Keratinocyte (primary cell): Measurements from ENCODE around the gene PFAS.
"Not testable (repeated sequence)": the region's sequence is repeated elsewhere in the genome, so short reads cannot be mapped to it uniquely, and the experiment has no call there.

Experiments
- EZH2 ChIP-seq: IDR thresholded peaks from one replicate; pipeline ENCODE4 v1.6.1; 2012; ENCODE audit warnings: inconsistent platforms, mild to moderate bottlenecking, low read length, moderate library complexity
- TF ChIP-seq, protein P1 (sequence below), 3 experiments: IDR thresholded peaks in 1 of 3; conservative IDR thresholded peaks in 1 of 3; optimal IDR thresholded peaks in 1 of 3; 2 replicates in 2 of 3; 3 replicates in 1 of 3; pipeline versions ENCODE3 to v1.5.1; 2011; ENCODE audit warnings: low read length in 3 of 3, mild to moderate bottlenecking in 3 of 3, moderate library complexity in 2 of 3, control low read depth in 1 of 3, inconsistent platforms in 1 of 3; ENCODE audit not compliant: insufficient read depth in 2 of 3; ENCODE audit errors: extremely low read depth in 1 of 3

DNA sequence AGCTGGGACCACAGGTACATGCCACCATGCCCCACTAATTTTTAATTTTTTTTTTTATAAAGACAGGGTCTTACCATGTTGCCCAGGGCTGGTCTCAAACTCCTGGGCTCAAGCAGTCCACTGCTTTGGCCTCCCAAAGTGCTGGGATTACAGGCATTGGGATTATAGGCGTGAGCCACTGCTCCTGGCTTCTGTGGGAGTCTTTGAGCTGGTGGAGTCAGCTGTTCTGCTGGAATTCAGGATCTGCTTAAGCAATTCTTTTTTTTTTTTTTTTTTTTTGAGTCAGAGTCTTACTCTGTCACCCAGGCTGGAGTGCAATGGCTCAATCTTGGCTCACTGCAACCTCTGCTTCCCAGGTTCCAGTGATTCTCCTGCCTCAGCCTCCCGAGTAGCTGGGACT lies 2.3 kb downstream of the PFAS start:
- TF ChIP-seq, protein P1, sequence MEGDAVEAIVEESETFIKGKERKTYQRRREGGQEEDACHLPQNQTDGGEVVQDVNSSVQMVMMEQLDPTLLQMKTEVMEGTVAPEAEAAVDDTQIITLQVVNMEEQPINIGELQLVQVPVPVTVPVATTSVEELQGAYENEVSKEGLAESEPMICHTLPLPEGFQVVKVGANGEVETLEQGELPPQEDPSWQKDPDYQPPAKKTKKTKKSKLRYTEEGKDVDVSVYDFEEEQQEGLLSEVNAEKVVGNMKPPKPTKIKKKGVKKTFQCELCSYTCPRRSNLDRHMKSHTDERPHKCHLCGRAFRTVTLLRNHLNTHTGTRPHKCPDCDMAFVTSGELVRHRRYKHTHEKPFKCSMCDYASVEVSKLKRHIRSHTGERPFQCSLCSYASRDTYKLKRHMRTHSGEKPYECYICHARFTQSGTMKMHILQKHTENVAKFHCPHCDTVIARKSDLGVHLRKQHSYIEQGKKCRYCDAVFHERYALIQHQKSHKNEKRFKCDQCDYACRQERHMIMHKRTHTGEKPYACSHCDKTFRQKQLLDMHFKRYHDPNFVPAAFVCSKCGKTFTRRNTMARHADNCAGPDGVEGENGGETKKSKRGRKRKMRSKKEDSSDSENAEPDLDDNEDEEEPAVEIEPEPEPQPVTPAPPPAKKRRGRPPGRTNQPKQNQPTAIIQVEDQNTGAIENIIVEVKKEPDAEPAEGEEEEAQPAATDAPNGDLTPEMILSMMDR (optimal IDR thresholded peaks at IDR 0.05 in 1 of 3, IDR thresholded peaks at IDR 0.05 in 1 of 3, conservative IDR thresholded peaks at IDR 0.05 in 1 of 3; ENCODE audit: extremely low read depth in 1 of 3, insufficient read depth in 2 of 3, low read length in 3 of 3), result not testable (repeated sequence)
- not testable (repeated sequence) for TF ChIP-seq EZH2
